GM21619 (cell line): Measurements from ENCODE around the gene DHX30.
"Not testable (repeated sequence)": the region's sequence is repeated elsewhere in the genome, so short reads cannot be mapped to it uniquely, and the experiment has no call there.

Experiments
- ATAC-seq: cut with Tn5 transposase; IDR thresholded peaks from one replicate; pipeline ENCODE4 v1.9.1; 2021; ENCODE audit not compliant: unreplicated experiment

DHX30 gene

GRCh38 chr3:47877719-47878118 lies 74.8 kb downstream of the DHX30 start:
- ATAC-seq: no peak

DNA sequence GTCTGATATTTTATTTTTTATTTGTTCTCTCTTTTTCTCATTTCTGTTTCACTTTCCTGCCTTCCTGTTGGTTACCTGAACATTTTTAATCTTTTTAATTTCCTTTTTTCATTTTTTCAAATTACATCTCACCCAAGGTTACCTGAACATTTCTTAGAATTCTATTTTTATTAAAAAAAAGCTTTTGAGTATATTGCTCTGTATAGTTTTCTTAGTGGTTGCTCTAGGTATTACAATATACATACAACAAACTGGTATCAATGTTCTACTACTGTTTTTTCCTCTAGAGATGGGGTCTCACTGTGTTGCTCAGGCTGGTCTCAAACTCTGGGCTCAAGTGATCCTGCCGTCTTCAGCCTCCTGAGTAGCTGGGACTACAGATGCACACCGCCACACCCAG lies 79.4 kb downstream of the DHX30 start:
- ATAC-seq: no peak

- ATAC-seq: no peak
These were observed 81.7 kb downstream of the DHX30 start for GRCh38 chr3:47884603-47885002.

- no peak for ATAC-seq
These were observed 82.2 kb downstream of the DHX30 start for GRCh38 chr3:47885168-47885567.

DNA sequence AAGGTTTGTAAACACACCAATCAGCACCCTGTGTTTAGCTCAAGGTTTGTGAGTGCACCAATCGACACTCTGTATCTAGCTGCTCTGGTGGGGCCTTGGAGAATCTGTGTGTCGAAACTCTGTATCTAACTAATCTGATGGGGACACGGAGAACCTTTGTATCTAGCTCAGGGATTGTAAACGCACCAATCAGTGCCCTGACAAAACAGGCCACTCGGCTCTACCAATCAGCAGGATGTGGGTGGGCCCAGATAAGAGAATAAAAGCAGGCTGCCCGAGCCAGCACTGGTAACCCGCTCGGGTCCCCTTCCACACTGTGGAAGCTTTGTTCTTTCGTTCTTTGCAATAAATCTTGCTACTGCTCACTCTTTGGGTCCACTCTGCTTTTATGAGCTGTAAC lies 85.1 kb downstream of the DHX30 start:
- ATAC-seq: not testable (repeated sequence)

GRCh38 chr3:47888986-47889757 lies 86.2 kb downstream of the DHX30 start:
- no peak for ATAC-seq

- ATAC-seq: no peak
These were observed 87.3 kb downstream of the DHX30 start for GRCh38 chr3:47890126-47890827.

DNA sequence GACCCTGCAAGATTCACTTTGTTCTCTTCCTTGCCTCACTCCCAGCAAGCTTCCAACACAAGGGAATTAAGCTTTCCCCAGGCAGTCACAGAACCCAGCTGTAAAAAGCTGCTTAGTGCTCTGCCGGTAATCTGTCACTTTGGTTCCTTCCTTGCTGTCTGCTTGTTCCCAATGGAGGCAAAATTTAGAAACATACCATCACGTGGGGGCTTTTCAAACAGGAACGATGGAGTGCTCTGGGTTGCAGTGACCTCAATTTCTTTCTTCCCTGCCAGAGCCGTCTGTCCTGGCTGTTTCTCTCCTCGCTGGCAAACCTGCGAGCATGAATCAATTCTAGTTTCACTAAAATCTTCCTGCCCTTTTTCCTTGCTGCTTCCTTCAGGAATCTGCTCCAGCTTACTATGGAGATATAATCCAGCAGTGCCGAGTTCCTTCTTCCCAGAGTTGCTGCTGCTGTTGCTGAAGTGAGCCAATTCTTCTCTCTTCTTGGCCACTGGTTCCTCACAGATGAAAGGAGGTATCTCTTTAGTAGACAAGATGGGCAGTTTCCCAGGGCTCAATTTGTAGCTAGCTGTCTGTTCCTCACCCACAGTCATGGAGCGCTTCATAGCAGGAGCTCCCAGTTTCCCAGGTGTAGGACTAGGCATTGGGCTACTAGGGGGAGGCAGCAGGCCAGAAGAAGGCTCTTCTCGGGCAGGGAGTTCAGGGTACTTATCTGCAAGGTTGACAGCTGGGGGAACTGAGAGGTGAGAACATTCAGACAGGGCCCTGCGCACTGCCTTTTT lies 88.1 kb downstream of the DHX30 start:
- no peak for ATAC-seq

GRCh38 chr3:47891613-47892005 lies 88.7 kb downstream of the DHX30 start:
- ATAC-seq: no peak

GRCh38 chr3:47892286-47893040 lies 89.5 kb downstream of the DHX30 start:
- no peak for ATAC-seq

DNA sequence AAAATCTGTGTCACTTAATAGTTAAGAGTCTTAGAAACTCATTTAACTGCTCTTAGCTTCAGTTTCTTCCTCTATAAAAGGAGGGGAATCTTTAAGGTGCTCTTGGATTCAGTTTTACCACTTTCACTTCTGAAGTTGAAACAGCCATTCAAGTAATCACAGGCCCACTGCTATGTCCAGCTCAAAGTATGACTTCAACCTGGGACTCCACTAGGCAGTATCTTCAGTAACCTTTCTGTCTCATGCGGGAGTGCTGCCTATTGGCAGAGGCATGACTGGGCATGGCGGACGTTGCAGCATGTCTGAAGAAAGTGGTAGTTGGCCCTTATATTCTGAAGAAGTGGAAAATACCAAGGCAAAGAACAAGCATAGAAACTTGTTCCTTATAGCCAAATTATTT lies 92.3 kb downstream of the DHX30 start:
- ATAC-seq: no peak

GRCh38 chr3:47896736-47897135 lies 93.8 kb downstream of the DHX30 start:
- no peak for ATAC-seq

DNA sequence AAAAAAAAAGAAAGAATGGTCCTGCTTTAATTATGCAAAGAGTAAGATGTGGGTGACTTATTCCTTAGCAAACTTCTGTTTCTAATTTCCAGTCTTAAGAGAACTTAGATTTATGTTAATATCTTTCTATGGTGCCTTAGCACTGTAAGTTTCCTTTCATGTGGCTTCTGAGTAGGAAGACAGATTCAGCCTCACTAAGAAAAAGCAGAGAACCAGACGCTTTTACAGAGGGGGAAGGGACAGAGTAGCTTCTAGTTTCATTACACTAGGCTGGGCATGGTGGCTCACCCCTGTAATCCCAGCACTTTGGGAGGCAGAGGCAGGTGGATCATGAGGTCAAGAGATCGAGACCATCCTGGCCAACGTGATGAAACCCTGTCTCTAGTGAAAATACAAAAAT lies 95.0 kb downstream of the DHX30 start:
- no peak for ATAC-seq

- ATAC-seq: no peak
These were observed 96.7 kb downstream of the DHX30 start for GRCh38 chr3:47899495-47900108.
